HEK293 (cell line): ENCODE data around the gene CYCS.

ENCODE experiments used
- CTCF ChIA-PET: fragments of 350-600 bp; formaldehyde crosslinking; extraction: SDS; loops from one replicate; lab custom pipeline; 2021; ENCODE audit warnings: antibody characterized with exemption; lab: Yijun Ruan, JAX
- POLR2A ChIA-PET: fragments of 300-600 bp; formaldehyde crosslinking; extraction: SDS; loops from one replicate; lab custom pipeline; 2020; ENCODE audit warnings: antibody characterized with exemption, inconsistent platforms; lab: Yijun Ruan, JAX
- H3K27ac ChIP-seq: fragments of 200-500 bp; sonication (Bioruptor generic); 2 replicates; pipeline ENCODE4 v1.5.1; 2014; ENCODE audit warnings: low read depth, low read length, control low read depth, inconsistent platforms; ENCODE audit errors: extremely low read depth
- H3K36me3 ChIP-seq, 2 experiments: fragments of 200-500 bp in 1 of 2; sonication (Bioruptor generic) in 1 of 2; 1 replicate in 1 of 2; 2 replicates in 1 of 2; pipeline ENCODE4 v1.5.1; 2014 to 2017; ENCODE audit warnings: inconsistent platforms in 2 of 2, low read length in 2 of 2; ENCODE audit not compliant: control insufficient read depth in 2 of 2, insufficient read depth in 1 of 2
- H3K4me1 ChIP-seq: fragments of 200-500 bp; sonication (Bioruptor generic); 2 replicates; pipeline ENCODE4 v1.5.1; 2014; ENCODE audit warnings: mild to moderate bottlenecking, low read length, inconsistent platforms; ENCODE audit not compliant: control insufficient read depth, insufficient read depth
- H3K4me3 ChIP-seq: 2 replicates; pipeline ENCODE4 v1.5.1; 2011; ENCODE audit warnings: low read depth, mild to moderate bottlenecking, control low read depth, low read length, moderate library complexity
- H3K9me3 ChIP-seq: fragments of 200-500 bp; sonication (Bioruptor generic); 2 replicates; pipeline ENCODE4 v1.5.1; 2014; ENCODE audit warnings: low read depth, low read length, inconsistent platforms; ENCODE audit not compliant: control insufficient read depth, insufficient read depth
- EGR2 ChIP-seq: fragments of 450-650 bp; formaldehyde crosslinking; IDR thresholded peaks from 2 replicates; pipeline ENCODE4 v1.5.1; 2016; ENCODE audit warnings: low read depth, missing biosample characterization, missing genetic modification characterization
- ELK4 ChIP-seq: IDR thresholded peaks from 2 replicates; pipeline ENCODE4 v1.6.1; 2011; ENCODE audit warnings: mild to moderate bottlenecking, low read depth, low read length, borderline replicate concordance
- MYNN ChIP-seq: fragments of 450-650 bp; formaldehyde crosslinking; IDR thresholded peaks from 2 replicates; pipeline ENCODE4 v1.5.1; 2016; ENCODE audit warnings: missing biosample characterization, missing genetic modification characterization, borderline replicate concordance
- OVOL3 ChIP-seq: fragments of 450-650 bp; formaldehyde crosslinking; IDR thresholded peaks from 2 replicates; pipeline ENCODE4 v1.5.1; 2016; ENCODE audit warnings: missing biosample characterization, missing genetic modification characterization
- PRDM1 ChIP-seq: fragments of 450-650 bp; formaldehyde crosslinking; IDR thresholded peaks from 2 replicates; pipeline ENCODE4; 2016; ENCODE audit warnings: missing biosample characterization, missing genetic modification characterization
- ZBTB6 ChIP-seq: fragments of 450-650 bp; formaldehyde crosslinking; IDR thresholded peaks from 2 replicates; pipeline ENCODE4 v1.5.1; 2017; ENCODE audit warnings: missing biosample characterization, missing genetic modification characterization
- ZFP41 ChIP-seq: fragments of 450-650 bp; formaldehyde crosslinking; IDR thresholded peaks from 2 replicates; pipeline ENCODE4 v1.5.1; 2016; ENCODE audit warnings: missing biosample characterization, missing genetic modification characterization, borderline replicate concordance
- ZNF169 ChIP-seq: fragments of 450-650 bp; formaldehyde crosslinking; IDR thresholded peaks from 2 replicates; pipeline ENCODE4 v1.5.1; 2016; ENCODE audit warnings: missing biosample characterization, missing genetic modification characterization
- ZNF341 ChIP-seq: fragments of 450-650 bp; formaldehyde crosslinking; IDR thresholded peaks from 2 replicates; pipeline ENCODE4; 2016; ENCODE audit warnings: low read depth, missing biosample characterization, missing genetic modification characterization
- ZNF707 ChIP-seq: fragments of 450-650 bp; formaldehyde crosslinking; IDR thresholded peaks from 2 replicates; pipeline ENCODE4 v1.5.1; 2016; ENCODE audit warnings: missing biosample characterization, missing genetic modification characterization
- ZXDB ChIP-seq: fragments of 450-650 bp; formaldehyde crosslinking; IDR thresholded peaks from 2 replicates; pipeline ENCODE4 v1.5.1; 2016; ENCODE audit warnings: missing biosample characterization, missing genetic modification characterization
- TF ChIP-seq, protein P1 (sequence below): sonication (generic); formaldehyde crosslinking; IDR thresholded peaks from 2 replicates; pipeline ENCODE4 v1.8.1; 2022; ENCODE audit warnings: mild to moderate bottlenecking, moderate library complexity, missing genetic modification reagents
- TF ChIP-seq, protein P2 (sequence below): fragments of 450-650 bp; formaldehyde crosslinking; IDR thresholded peaks from 2 replicates; pipeline ENCODE4 v1.5.1; 2016; ENCODE audit warnings: missing biosample characterization, missing genetic modification characterization
- TF ChIP-seq, protein P3 (sequence below): fragments of 450-650 bp; formaldehyde crosslinking; IDR thresholded peaks from 2 replicates; pipeline ENCODE4 v1.5.1; 2016; ENCODE audit warnings: missing biosample characterization, missing genetic modification characterization

CYCS gene

DNA sequence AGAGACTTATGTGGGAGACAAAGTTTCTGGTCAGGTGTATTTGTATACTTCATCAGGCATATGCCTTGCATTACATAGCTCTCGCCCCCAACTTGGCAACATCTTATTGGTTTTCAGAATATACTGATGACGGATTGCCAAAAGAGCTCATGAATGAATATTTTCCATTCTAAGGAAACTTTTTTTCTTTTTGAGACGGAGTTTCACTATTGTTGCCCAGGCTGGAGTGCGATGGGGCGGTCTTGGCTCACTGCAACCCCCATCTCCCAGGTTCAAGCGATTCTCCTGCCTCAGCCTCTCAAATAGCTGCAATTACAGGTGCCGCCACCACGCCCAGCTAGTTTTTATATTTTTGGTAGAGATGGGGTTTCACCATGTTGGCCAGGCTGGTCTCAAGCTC is 6.0 kb downstream of the CYCS start:
- Histone ChIP-seq H3K36me3 (peaks cover 22 to 56% of the 10 kb centered on the region in 2 experiments), H3K4me3 (no peak overlapping the region), H3K4me1 (no peaks in the 10 kb centered on the region), H3K27ac (no peak overlapping the region), H3K9me3 (no peaks in the 10 kb centered on the region)
- CTCF ChIA-PET, result interaction anchor here (0.7 to 3.8 kb wide), 3 partner anchors 16 to 42 kb away, joined by 3 to 18 read pairs (median 8); no protein-coding TSS in a partner anchor
- POLR2A ChIA-PET, result interaction anchor here (0.7 kb wide), 1 partner anchor 9 kb away, joined by 3 read pairs; no protein-coding TSS in a partner anchor
- TF ChIP-seq ZNF341 (tag by site-specific recombination) (no peak), ZXDB (no peak)
- TF ChIP-seq, protein P1, sequence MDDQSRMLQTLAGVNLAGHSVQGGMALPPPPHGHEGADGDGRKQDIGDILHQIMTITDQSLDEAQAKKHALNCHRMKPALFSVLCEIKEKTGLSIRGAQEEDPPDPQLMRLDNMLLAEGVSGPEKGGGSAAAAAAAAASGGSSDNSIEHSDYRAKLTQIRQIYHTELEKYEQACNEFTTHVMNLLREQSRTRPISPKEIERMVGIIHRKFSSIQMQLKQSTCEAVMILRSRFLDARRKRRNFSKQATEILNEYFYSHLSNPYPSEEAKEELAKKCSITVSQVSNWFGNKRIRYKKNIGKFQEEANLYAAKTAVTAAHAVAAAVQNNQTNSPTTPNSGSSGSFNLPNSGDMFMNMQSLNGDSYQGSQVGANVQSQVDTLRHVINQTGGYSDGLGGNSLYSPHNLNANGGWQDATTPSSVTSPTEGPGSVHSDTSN, result no peak

DNA sequence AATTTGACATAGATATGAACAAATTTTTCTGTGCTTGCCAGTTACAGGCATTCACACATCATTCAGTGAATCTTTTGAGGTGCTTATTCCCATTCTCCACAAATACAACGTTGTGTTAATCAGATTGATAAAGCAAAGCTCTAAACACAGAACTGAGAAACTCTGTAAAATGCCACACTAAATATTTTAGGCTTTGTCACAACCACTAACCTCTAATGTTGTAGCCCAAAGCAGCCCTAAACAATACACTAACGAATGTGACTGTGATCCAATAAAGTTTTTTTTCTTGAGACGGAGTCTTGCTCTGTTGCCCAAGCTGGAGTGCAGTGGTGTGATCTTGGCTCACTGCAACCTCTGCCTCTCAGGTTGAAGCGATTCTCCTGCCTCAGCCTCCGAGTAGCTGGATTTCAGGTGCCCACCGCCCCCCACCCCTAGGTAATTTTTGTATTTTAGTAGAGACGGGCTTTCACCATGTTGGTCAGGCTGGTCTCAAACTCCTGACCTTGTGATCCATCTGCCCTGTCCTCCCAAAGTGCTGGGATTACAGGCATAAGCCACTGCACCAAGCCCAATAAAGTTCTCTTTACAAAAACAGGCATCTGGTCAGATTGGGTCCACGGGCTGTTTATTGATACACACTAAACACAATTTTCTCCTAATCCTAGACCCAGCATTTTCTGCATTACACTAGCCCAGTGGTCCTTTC is 6.9 kb downstream of the CYCS start:
- Histone ChIP-seq H3K36me3 (peaks cover 22 to 51% of the 10 kb centered on the region in 2 experiments), H3K4me3 (no peak overlapping the region), H3K27ac (no peak overlapping the region), H3K9me3 (no peaks in the 10 kb centered on the region), H3K4me1 (no peaks in the 10 kb centered on the region)
- TF ChIP-seq, protein P2, sequence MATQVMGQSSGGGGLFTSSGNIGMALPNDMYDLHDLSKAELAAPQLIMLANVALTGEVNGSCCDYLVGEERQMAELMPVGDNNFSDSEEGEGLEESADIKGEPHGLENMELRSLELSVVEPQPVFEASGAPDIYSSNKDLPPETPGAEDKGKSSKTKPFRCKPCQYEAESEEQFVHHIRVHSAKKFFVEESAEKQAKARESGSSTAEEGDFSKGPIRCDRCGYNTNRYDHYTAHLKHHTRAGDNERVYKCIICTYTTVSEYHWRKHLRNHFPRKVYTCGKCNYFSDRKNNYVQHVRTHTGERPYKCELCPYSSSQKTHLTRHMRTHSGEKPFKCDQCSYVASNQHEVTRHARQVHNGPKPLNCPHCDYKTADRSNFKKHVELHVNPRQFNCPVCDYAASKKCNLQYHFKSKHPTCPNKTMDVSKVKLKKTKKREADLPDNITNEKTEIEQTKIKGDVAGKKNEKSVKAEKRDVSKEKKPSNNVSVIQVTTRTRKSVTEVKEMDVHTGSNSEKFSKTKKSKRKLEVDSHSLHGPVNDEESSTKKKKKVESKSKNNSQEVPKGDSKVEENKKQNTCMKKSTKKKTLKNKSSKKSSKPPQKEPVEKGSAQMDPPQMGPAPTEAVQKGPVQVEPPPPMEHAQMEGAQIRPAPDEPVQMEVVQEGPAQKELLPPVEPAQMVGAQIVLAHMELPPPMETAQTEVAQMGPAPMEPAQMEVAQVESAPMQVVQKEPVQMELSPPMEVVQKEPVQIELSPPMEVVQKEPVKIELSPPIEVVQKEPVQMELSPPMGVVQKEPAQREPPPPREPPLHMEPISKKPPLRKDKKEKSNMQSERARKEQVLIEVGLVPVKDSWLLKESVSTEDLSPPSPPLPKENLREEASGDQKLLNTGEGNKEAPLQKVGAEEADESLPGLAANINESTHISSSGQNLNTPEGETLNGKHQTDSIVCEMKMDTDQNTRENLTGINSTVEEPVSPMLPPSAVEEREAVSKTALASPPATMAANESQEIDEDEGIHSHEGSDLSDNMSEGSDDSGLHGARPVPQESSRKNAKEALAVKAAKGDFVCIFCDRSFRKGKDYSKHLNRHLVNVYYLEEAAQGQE (tag by site-specific recombination), result no peak
- no peak for TF ChIP-seq ELK4
- TF ChIP-seq ZFP41, result no peak
- TF ChIP-seq EGR2, result no peak
- no peak for TF ChIP-seq PRDM1 (tag by site-specific recombination)
- no peak for TF ChIP-seq MYNN
- no peak for TF ChIP-seq OVOL3
- TF ChIP-seq ZNF707 (tag by site-specific recombination), result no peak
- no peak for TF ChIP-seq ZNF169 (tag by site-specific recombination)
- TF ChIP-seq ZBTB6 (tag by site-specific recombination), result no peak
- TF ChIP-seq, protein P3, sequence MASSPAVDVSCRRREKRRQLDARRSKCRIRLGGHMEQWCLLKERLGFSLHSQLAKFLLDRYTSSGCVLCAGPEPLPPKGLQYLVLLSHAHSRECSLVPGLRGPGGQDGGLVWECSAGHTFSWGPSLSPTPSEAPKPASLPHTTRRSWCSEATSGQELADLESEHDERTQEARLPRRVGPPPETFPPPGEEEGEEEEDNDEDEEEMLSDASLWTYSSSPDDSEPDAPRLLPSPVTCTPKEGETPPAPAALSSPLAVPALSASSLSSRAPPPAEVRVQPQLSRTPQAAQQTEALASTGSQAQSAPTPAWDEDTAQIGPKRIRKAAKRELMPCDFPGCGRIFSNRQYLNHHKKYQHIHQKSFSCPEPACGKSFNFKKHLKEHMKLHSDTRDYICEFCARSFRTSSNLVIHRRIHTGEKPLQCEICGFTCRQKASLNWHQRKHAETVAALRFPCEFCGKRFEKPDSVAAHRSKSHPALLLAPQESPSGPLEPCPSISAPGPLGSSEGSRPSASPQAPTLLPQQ (tag by site-specific recombination), result no peak
- POLR2A ChIA-PET, result no interaction called here
- CTCF ChIA-PET, result interaction anchor here (3.8 kb wide), 1 partner anchor 20 kb away, joined by 18 read pairs; no protein-coding TSS in a partner anchor
